GM10266 (cell line): Measurements from ENCODE around the gene POLR2L.

Experiments used
- DNase-seq: peaks from one replicate; pipeline ENCODE4 v3.0.0; 2012; ENCODE audit errors: extremely low spot score
- CTCF ChIP-seq: IDR thresholded peaks from 2 replicates; pipeline ENCODE4 v1.5.1; 2012; ENCODE audit warnings: mild to moderate bottlenecking, low read depth; ENCODE audit not compliant: control insufficient read depth, insufficient read depth; ENCODE audit errors: missing control alignments

The POLR2L gene

GRCh38 chr11:799641-800316, 42.5 kb downstream of the POLR2L start:
- no peak for TF ChIP-seq CTCF
- DNase-seq, result no peak

GRCh38 chr11:798093-798713, 44.1 kb downstream of the POLR2L start, which contains the start of gene SLC25A22:
TSS of gene SLC25A22 (minus strand) at chr11:798281. CDS start at chr11:795006, 3,275 bp downstream.
- TF ChIP-seq CTCF, result peak; percentile 89
- DNase-seq, result peak; percentile 97

GRCh38 chr11:797296-798092, 44.8 kb downstream of the POLR2L start:
- no peak for TF ChIP-seq CTCF
- peak; percentile 93 for DNase-seq

- DNase-seq, result no peak
Observed at GRCh38 chr11:796565-797295, 45.6 kb downstream of the POLR2L start.

GRCh38 chr11:795634-796564, 46.4 kb downstream of the POLR2L start:
- DNase-seq, result peak; percentile 97
- no peak for TF ChIP-seq CTCF

More at GRCh38 chr11:796565-797295, 45.6 kb downstream of the POLR2L start:
- TF ChIP-seq CTCF, result no peak
